C4-2B (cell line): ENCODE results near the gene SPTLC3.

Source experiments
- ZFX ChIP-seq: fragments of 450-650 bp; IDR thresholded peaks from 2 replicates; pipeline ENCODE4 v1.6.1; 2017
- TF ChIP-seq, protein P1 (sequence below): fragments of 450-650 bp; conservative IDR thresholded peaks from 2 replicates; pipeline ENCODE4 v1.5.1; 2017; ENCODE audit warnings: mild to moderate bottlenecking

DNA sequence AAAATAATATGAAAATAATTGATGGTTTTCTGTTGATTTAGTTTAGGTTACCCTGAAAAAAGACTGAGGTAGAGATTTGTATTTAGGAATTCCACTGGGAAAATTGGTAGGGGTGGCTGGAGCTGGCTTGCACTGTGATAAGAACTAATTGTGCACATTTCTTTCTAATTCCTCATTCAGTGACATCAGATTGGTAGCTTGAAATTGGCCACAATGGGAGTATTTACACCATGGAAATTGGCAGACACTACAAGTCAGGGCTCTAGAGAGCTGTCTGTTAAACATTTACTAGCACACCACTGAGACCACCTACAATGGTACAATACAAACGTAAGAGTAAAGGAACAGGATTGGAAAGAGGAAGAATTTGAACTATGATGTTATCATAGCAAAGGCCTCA lies 160.3 kb downstream of the SPTLC3 start:
- TF ChIP-seq, protein P1, sequence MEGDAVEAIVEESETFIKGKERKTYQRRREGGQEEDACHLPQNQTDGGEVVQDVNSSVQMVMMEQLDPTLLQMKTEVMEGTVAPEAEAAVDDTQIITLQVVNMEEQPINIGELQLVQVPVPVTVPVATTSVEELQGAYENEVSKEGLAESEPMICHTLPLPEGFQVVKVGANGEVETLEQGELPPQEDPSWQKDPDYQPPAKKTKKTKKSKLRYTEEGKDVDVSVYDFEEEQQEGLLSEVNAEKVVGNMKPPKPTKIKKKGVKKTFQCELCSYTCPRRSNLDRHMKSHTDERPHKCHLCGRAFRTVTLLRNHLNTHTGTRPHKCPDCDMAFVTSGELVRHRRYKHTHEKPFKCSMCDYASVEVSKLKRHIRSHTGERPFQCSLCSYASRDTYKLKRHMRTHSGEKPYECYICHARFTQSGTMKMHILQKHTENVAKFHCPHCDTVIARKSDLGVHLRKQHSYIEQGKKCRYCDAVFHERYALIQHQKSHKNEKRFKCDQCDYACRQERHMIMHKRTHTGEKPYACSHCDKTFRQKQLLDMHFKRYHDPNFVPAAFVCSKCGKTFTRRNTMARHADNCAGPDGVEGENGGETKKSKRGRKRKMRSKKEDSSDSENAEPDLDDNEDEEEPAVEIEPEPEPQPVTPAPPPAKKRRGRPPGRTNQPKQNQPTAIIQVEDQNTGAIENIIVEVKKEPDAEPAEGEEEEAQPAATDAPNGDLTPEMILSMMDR, result no peak
- TF ChIP-seq ZFX, result no peak
